GM19351 (cell line): ENCODE data around the gene STAG2.
"Not testable (repeated sequence)": the region's sequence is repeated elsewhere in the genome, so short reads cannot be mapped to it uniquely, and the experiment has no call there.

Experiments
- ATAC-seq: cut with Tn5 transposase; IDR thresholded peaks from one replicate; pipeline ENCODE4 v1.9.1; 2021; ENCODE audit warnings: mild to moderate bottlenecking, moderate library complexity; ENCODE audit not compliant: unreplicated experiment

The STAG2 gene

DNA sequence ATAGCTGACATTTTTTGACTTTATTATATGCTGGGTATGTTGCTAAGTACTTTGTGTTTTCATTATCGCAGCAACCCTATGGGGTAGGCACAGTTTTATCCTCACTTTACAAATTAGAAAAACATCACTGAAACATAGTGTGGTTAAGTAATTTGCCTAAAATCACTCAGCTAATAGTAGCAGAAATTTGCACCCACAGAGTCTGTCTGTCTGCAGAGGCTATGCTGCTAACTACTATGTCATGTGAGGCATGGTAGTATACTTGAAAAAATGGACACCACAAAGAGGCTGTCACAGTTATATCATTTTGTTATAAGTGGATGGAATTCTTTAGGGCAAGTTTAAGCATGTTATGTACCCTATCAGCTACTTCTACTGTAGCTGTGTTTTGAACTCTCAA lies 69.0 kb downstream of the STAG2 start:
- peak; percentile 90 for ATAC-seq

GRCh38 chrX:124033821-124034220 lies 72.3 kb downstream of the STAG2 start:
- no peak for ATAC-seq

DNA sequence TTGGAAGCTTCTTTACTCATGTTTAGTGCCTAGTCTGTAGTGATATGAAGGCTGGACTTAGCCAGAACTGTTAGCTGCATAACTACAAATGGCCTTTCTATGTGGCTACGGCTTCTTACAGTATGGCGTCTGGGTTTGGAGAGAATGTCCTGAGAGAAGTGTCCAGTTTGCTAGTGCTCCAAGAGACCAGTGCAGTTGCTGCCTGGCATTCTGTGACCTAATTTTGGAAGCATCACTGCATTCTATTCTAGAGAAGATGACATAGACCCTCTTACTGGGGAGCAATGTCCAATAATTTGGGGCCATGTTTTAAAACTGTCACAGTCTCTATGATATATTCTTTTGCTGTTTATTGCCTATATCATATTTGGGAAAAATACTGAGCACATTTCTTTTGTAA lies 74.2 kb downstream of the STAG2 start:
- ATAC-seq, result no peak

- ATAC-seq, result no peak
These were observed 80.5 kb downstream of the STAG2 start for GRCh38 chrX:124042042-124042441.

GRCh38 chrX:124045109-124045508 lies 83.6 kb downstream of the STAG2 start:
- no peak for ATAC-seq

- not testable (repeated sequence) for ATAC-seq
These were observed 122.9 kb downstream of the STAG2 start for GRCh38 chrX:124084417-124084816.

DNA sequence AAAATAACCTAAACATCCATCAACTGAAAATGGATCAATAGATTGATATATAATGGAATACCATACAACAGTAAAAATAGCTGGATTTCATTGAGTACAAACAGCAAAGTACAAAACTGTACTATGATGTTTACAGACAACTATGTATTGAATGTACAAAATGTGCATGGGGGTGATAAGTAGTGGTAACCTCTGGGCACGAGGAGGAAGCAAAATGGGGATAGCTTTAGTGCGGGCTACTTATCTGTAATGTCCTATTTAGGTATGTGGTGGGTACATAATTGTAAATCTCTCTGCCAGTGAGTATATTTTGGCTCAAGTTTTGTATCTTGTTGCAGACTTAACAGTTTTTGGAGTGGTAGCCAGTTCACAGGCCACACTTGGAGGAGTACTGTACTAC lies 123.6 kb downstream of the STAG2 start:
- no peak for ATAC-seq

GRCh38 chrX:124086411-124086810 lies 124.9 kb downstream of the STAG2 start:
- no peak for ATAC-seq

- no peak for ATAC-seq
These were observed 125.7 kb downstream of the STAG2 start for GRCh38 chrX:124087000-124087746.

DNA sequence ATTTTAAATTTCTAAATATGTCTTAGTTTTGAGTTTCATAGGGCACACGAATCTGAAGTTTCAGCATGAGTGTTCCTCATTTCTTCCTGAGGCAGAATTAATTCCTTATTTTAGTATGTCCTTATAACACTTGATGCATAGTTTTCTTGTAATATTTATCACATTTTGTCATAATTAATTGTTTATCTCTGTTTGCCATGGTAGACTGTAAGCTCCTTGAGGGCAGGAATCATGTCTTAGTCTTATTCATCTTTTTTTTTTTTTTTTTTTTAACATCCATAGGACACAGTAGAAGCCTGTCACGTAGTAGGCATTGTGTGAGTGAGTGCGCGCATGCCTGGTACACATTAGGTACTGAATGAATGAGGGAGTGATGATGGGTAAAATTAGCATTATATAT lies 131.7 kb downstream of the STAG2 start:
- ATAC-seq, result no peak

DNA sequence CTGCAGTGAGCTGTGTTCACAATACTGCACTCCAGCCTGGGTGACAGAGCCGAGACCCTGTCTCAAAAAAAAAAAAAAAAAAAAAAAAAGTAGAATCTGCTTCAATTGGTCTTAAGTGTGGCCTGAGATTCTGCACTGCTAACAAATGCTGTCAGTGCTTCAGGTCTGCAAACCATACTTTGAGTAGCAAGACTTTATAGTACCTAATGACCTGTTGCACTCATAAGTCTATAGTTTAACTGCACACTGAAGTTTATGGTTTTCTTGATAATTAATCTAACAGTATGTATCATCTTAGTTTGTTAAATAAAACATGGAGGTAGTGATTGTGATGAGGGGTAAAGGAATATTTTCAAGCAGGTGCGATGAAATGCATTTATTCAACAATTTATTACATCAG lies 135.6 kb downstream of the STAG2 start:
- ATAC-seq, result no peak

GRCh38 chrX:124098089-124098488 lies 136.6 kb downstream of the STAG2 start:
- peak; percentile 79 for ATAC-seq

DNA sequence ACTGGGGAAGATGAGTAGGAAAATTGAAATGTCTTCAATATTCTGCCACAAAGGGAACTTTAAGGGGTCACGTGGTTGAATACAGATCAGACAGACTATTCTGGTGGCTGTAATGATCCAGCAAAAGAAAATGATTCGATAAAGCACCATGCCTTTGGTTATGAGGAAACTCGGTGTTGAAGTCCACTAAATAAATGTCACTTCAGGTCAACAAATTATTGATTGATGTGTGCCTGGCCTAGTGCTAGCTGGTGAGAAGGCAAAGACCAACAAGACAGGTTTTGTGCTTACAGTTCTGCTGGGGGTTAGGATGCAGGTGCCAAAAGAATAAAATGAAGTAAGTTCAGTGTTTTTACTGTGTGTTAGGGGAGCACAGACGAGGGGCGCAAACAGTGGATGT lies 142.5 kb downstream of the STAG2 start:
- ATAC-seq, result no peak

DNA sequence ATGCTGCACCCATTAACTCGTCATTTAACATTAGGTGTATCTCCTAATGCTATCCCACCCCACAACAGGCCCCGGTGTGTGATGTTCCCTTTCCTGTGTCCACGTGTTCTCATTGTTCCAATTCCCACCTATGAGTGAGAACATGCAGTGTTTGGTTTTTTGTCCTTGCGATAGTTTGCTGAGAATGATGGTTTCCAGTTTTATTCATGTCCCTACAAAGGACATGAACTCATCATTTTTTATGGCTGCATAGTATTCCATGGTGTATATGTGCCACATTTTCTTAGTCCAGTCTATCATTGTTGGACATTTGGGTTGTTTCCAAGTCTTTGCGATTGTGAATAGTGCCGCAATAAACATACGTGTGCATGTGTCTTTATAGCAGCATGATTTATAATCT lies 143.0 kb downstream of the STAG2 start:
- ATAC-seq, result not testable (repeated sequence)

- no peak for ATAC-seq
These were observed 152.4 kb downstream of the STAG2 start for GRCh38 chrX:124113621-124114600.

DNA sequence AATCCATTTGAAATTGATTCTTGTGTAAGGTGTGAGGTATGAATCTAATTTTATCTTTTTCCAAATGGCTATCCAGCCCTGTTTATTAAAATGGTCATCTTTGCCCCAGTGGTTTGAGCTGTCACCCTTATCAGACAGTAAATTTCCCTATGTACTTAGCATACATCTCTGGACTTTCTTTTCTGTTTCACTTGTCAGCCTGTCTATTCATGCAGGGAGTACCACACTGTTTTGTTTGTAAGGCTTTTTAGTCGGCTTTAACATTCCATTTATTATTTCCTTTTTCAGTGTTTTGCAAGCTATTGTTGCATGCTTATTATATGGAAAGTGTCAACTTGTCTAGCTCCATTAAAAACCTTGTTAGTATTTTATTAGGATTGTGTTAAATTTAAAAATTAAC lies 155.8 kb downstream of the STAG2 start:
- no peak for ATAC-seq

- ATAC-seq, result no peak
These were observed 164.0 kb downstream of the STAG2 start for GRCh38 chrX:124125471-124125870.

GRCh38 chrX:124127496-124127895 lies 166.0 kb downstream of the STAG2 start:
- ATAC-seq, result no peak

DNA sequence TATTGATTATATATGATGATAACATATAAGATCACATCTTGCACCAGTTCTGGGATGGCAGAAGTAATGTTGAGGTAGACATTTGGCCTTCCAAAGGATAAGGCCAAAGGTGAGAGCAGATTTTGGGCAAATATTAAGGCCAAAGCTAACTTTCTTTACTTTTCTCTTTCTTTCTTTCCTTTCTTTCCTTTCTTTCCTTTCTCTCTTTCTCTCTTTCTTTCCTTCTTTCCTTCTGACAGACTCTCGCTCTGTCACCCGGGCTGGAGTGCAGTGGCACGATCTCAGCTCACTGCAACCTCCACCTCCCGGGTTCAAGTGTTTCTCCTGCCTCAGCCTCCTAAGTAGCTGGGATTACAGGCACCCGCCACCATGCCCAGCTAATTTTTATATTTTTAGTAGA lies 170.9 kb downstream of the STAG2 start:
- not testable (repeated sequence) for ATAC-seq

DNA sequence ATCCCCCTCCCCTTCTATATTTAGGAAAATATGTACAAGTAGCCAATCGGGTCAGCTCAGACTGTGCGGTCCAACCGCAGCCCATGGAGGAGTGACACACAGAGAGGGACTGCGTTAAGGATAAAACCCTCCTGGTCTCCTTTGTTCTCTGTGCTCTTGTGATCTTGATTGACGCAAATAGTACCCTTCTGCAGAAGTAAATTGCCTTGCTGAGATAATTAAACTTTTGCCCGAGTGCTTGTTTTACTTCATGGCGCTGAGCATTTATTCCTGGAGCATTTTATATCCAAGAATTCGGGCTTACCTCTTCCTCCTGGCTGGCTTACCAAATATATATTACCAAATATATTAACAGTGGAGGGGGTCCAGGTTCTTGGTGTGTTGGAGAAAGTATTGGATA lies 184.2 kb downstream of the STAG2 start:
- ATAC-seq, result no peak

DNA sequence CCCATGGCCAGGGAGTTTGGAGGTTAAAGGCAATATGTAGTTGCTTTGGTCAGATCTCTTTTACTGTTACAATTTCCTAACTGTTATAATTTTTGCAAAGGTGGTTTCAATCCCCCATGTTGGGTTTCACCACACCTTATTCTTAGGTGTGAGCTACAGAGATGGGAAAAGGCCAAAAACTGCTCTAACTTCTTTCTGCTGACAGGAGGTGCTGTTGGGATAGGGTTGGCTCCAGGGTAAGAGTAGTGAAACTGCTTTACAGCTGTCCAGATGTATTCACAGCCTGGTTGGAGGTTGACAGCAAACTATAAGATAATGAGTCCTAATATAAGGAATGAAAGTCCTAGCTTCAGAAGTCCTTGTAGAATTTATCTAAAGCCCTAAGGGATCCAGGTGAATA lies 189.7 kb downstream of the STAG2 start:
- ATAC-seq, result no peak
